GM21576 (cell line): ENCODE results near the gene MAD1L1.
A peak's percentile ranks its signal among the peaks of the same experiment; 100 is the strongest.

Experiments
- ATAC-seq: cut with Tn5 transposase; IDR thresholded peaks from one replicate; pipeline ENCODE4 v1.9.1; 2021; ENCODE audit warnings: mild to moderate bottlenecking, moderate library complexity; ENCODE audit not compliant: unreplicated experiment

MAD1L1 gene

GRCh38 chr7:2242541-2243429 lies 10.0 kb upstream of the MAD1L1 start:
- no peak for ATAC-seq

- ATAC-seq: peak; percentile 55
These were observed 9.1 kb upstream of the MAD1L1 start, which contains the start of the genes MRM2 and NUDT1 for GRCh38 chr7:2241580-2242540. Gene MRM2 (minus strand): TSS chr7:2242205. CDS start chr7:2242169, 36 bp downstream. Gene NUDT1 (plus strand): TSS chr7:2242226. CDS start chr7:2244575, 2,349 bp downstream.

GRCh38 chr7:2239242-2239641 lies 6.5 kb upstream of the MAD1L1 start:
- ATAC-seq: no peak

- ATAC-seq: peak; percentile 70
These were observed 4.4 kb upstream of the MAD1L1 start for GRCh38 chr7:2237109-2237602.

GRCh38 chr7:2233926-2234325 lies 1.2 kb upstream of the MAD1L1 start:
- ATAC-seq: no peak

- ATAC-seq: peak; percentile 25
These were observed 566 bp downstream of the MAD1L1 start for GRCh38 chr7:2231992-2232765.

GRCh38 chr7:2230882-2231281 lies 1.9 kb downstream of the MAD1L1 start:
- ATAC-seq: no peak

- no peak for ATAC-seq
These were observed 2.5 kb downstream of the MAD1L1 start for GRCh38 chr7:2230226-2230625.

GRCh38 chr7:2229467-2229866 lies 3.3 kb downstream of the MAD1L1 start:
- ATAC-seq: no peak

- no peak for ATAC-seq
These were observed 3.8 kb downstream of the MAD1L1 start for GRCh38 chr7:2228921-2229320.

GRCh38 chr7:2227699-2228098 lies 5.0 kb downstream of the MAD1L1 start:
- ATAC-seq: no peak

GRCh38 chr7:2225830-2226229 lies 6.9 kb downstream of the MAD1L1 start:
- no peak for ATAC-seq

- no peak for ATAC-seq
These were observed 7.4 kb downstream of the MAD1L1 start for GRCh38 chr7:2225336-2225735.

GRCh38 chr7:2224934-2225333 lies 7.8 kb downstream of the MAD1L1 start:
- no peak for ATAC-seq

GRCh38 chr7:2224491-2224928 lies 8.2 kb downstream of the MAD1L1 start:
- no peak for ATAC-seq

- no peak for ATAC-seq
These were observed 9.4 kb downstream of the MAD1L1 start for GRCh38 chr7:2223321-2223720.

GRCh38 chr7:2222516-2222915 lies 10.2 kb downstream of the MAD1L1 start:
- no peak for ATAC-seq

- no peak for ATAC-seq
These were observed 11.8 kb downstream of the MAD1L1 start for GRCh38 chr7:2220954-2221353.

GRCh38 chr7:2220506-2220905 lies 12.2 kb downstream of the MAD1L1 start:
- no peak for ATAC-seq

- ATAC-seq: no peak
These were observed 12.7 kb downstream of the MAD1L1 start for GRCh38 chr7:2220030-2220429.
